ENCODE data around the gene TMEM81. TPM values are rescaled to one million over a fixed set of nuclear protein-coding genes. Genes with fewer than 3 reads are reported as not detected.

The TMEM81 gene
- total RNA-seq, 1 experiment from 2014 or later = 5.4 TPM

DNA sequence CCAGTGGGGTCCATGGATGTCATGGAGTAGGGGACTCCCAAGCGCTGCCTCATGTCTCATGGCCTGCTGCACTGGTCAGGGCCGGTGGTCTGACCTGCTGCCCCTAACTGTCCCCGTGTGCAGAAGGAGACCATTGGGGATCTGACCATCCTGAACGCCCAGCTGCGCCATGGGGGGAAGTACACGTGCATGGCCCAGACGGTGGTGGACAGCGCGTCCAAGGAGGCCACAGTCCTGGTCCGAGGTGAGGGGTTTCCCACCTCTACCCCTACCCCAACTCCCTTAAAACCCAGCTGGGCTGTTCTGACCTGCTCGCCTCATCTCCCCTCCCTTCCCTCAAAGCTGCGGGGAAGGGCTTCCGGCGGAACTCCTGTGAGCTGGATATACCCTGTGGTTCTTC lies 18.6 kb downstream of the TMEM81 start:
- no peak overlapping the region for H3K4me2 ChIP-seq
- H3K4me3 ChIP-seq = no peak overlapping the region
- no peak overlapping the region for H2AFZ ChIP-seq
- no peak for DNase-seq
- H3K4me1 ChIP-seq (replicated peaks; ENCODE audit: insufficient read depth) = no peaks in the 10 kb centered on the region
- no peaks in the 10 kb centered on the region for H3K9me2 ChIP-seq (ENCODE audit: insufficient read depth)
- POLR2A ChIA-PET (ENCODE audit: unreplicated experiment) = no interaction called here
- no peak for TF ChIP-seq EZH2 (IDR thresholded peaks at IDR 0.05; ENCODE audit: low read depth)
- TF ChIP-seq, protein P1, sequence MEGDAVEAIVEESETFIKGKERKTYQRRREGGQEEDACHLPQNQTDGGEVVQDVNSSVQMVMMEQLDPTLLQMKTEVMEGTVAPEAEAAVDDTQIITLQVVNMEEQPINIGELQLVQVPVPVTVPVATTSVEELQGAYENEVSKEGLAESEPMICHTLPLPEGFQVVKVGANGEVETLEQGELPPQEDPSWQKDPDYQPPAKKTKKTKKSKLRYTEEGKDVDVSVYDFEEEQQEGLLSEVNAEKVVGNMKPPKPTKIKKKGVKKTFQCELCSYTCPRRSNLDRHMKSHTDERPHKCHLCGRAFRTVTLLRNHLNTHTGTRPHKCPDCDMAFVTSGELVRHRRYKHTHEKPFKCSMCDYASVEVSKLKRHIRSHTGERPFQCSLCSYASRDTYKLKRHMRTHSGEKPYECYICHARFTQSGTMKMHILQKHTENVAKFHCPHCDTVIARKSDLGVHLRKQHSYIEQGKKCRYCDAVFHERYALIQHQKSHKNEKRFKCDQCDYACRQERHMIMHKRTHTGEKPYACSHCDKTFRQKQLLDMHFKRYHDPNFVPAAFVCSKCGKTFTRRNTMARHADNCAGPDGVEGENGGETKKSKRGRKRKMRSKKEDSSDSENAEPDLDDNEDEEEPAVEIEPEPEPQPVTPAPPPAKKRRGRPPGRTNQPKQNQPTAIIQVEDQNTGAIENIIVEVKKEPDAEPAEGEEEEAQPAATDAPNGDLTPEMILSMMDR (conservative IDR thresholded peaks at IDR 0.05) = no peak
- BruUV-seq (replicated peaks) = no TSS peak
- no peaks in the 10 kb centered on the region for H3K79me2 ChIP-seq (ENCODE audit: low read depth)
- H3K9me3 ChIP-seq (ENCODE audit: insufficient read depth, low read depth) = no peaks in the 10 kb centered on the region
- H3F3A ChIP-seq (ENCODE audit: insufficient read depth, low read depth) = no peaks in the 10 kb centered on the region
- H4K20me1 ChIP-seq (ENCODE audit: insufficient read depth) = no peaks in the 10 kb centered on the region
- intact Hi-C loops (cut with micrococcal nuclease; ENCODE audit: unreplicated experiment) = no loop called here
- no peak overlapping the region for H3K27ac ChIP-seq
- CTCF ChIA-PET = no interaction called here
- H3K27me3 ChIP-seq (ENCODE audit: insufficient read depth, low read depth) = peaks cover 64% of the 10 kb centered on the region
- H3K36me3 ChIP-seq (ENCODE audit: low read depth) = no peaks in the 10 kb centered on the region

DNA sequence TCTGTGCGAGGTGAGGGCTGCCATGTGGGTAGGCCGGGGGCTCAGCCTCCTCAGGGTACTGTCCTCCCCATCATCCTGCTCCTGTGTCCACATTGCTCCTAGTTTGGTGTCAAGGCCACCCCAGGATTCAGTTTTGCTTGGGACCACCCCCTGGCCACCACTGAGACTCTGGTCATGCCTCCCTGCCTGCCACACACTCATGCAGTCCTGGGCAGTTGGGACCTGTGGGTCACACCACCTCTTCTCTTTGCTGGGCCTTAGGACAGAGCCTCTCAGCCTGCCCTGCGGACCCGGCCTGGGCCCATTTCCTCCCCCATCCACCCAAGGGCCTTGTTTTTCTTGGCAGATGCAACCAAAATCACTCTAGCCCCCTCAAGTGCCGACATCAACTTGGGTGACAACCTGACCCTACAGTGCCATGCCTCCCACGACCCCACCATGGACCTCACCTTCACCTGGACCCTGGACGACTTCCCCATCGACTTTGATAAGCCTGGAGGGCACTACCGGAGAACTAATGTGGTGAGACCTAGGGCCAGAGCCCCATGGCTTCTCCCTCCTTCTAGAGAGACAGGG lies 19.4 kb downstream of the TMEM81 start:
- no peak overlapping the region for H3K4me3 ChIP-seq
- peaks cover 69% of the 10 kb centered on the region for H3K27me3 ChIP-seq (ENCODE audit: insufficient read depth, low read depth)
- H3K4me1 ChIP-seq (replicated peaks; ENCODE audit: insufficient read depth) = no peaks in the 10 kb centered on the region
- no peak overlapping the region for H3K27ac ChIP-seq
- ChIA-PET POLR2A (ENCODE audit: unreplicated experiment) (no interaction called here), CTCF (no interaction called here)
- H3K36me3 ChIP-seq (ENCODE audit: low read depth) = no peaks in the 10 kb centered on the region
- intact Hi-C loops (cut with micrococcal nuclease; ENCODE audit: unreplicated experiment) = no loop called here
- no peaks in the 10 kb centered on the region for H3K9me3 ChIP-seq (ENCODE audit: insufficient read depth, low read depth)
- no peak overlapping the region for H3K4me2 ChIP-seq
- no peaks in the 10 kb centered on the region for H3K9me2 ChIP-seq (ENCODE audit: insufficient read depth)
- no peaks in the 10 kb centered on the region for H4K20me1 ChIP-seq (ENCODE audit: insufficient read depth)
- no peak overlapping the region for H2AFZ ChIP-seq
- TF ChIP-seq EZH2 (IDR thresholded peaks at IDR 0.05; ENCODE audit: low read depth) = no peak
- TF ChIP-seq, protein P1 (conservative IDR thresholded peaks at IDR 0.05) = no peak
- no peaks in the 10 kb centered on the region for H3K79me2 ChIP-seq (ENCODE audit: low read depth)
- H3F3A ChIP-seq (ENCODE audit: insufficient read depth, low read depth) = no peaks in the 10 kb centered on the region
- BruUV-seq (replicated peaks) = no TSS peak
- DNase-seq = no peak

DNA sequence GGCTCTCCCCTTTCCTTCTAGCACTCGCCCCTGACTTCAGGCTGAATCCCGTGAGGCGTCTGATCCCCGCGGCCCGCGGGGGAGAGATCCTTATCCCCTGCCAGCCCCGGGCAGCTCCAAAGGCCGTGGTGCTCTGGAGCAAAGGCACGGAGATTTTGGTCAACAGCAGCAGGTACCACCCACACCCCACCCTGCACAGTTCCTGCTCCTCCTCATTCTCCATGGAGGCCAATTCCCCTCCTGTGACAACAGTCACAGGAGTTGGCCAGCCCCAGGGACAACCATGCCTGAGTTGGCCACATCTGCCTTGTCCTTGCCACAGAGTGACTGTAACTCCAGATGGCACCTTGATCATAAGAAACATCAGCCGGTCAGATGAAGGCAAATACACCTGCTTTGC lies 20.0 kb downstream of the TMEM81 start:
- Histone ChIP-seq H3F3A (ENCODE audit: insufficient read depth, low read depth) (no peaks in the 10 kb centered on the region), H3K9me3 (ENCODE audit: insufficient read depth, low read depth) (no peaks in the 10 kb centered on the region), H3K27me3 (ENCODE audit: insufficient read depth, low read depth) (peaks cover 74% of the 10 kb centered on the region), H3K36me3 (ENCODE audit: low read depth) (no peaks in the 10 kb centered on the region), H3K4me3 (no peak overlapping the region), H3K79me2 (ENCODE audit: low read depth) (no peaks in the 10 kb centered on the region), H4K20me1 (ENCODE audit: insufficient read depth) (no peaks in the 10 kb centered on the region), H3K9me2 (ENCODE audit: insufficient read depth) (no peaks in the 10 kb centered on the region), H3K4me2 (no peak overlapping the region), H3K4me1 (replicated peaks; ENCODE audit: insufficient read depth) (no peaks in the 10 kb centered on the region), H2AFZ (no peak overlapping the region), H3K27ac (no peak overlapping the region)
- ChIA-PET POLR2A (ENCODE audit: unreplicated experiment) (no interaction called here), CTCF (no interaction called here)
- no peak for TF ChIP-seq EZH2 (IDR thresholded peaks at IDR 0.05; ENCODE audit: low read depth)
- intact Hi-C loops (cut with micrococcal nuclease; ENCODE audit: unreplicated experiment) = no loop called here
- BruUV-seq (replicated peaks) = no TSS peak
- no peak for DNase-seq

DNA sequence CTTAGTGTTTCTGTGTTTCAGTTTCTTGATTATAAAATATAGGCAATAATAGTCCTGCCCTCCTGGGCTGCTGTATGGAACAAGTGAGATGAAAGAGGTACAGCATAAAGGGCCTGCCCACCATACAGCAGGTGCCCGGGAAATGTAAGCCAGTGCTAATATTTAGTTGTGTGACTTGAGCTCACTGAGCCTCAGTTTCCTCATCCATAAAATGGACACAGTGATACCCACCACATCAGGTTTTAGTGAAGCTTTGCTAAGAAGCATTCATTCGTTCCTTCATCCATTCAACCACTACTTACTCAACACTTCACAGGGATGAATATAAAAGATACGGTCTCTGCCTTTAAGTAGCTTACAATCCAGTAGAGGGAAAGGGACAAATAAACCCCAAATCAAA lies 21.4 kb downstream of the TMEM81 start:
- BruUV-seq (replicated peaks) = no TSS peak
- H3K9me2 ChIP-seq (ENCODE audit: insufficient read depth) = no peaks in the 10 kb centered on the region
- POLR2A ChIA-PET (ENCODE audit: unreplicated experiment) = no interaction called here

More for the DNA sequence above, 21.4 kb downstream of the TMEM81 start:
- CTCF ChIA-PET = interaction anchor here (0.6 to 2.3 kb wide), 2 partner anchors 80 to 193 kb away, joined by 5 to 10 read pairs; no protein-coding TSS in a partner anchor
- H3F3A ChIP-seq (ENCODE audit: insufficient read depth, low read depth) = no peaks in the 10 kb centered on the region
- no peak overlapping the region for H2AFZ ChIP-seq
- no peaks in the 10 kb centered on the region for H3K4me1 ChIP-seq (replicated peaks; ENCODE audit: insufficient read depth)
- no peaks in the 10 kb centered on the region for H4K20me1 ChIP-seq (ENCODE audit: insufficient read depth)
- DNase-seq = no peak
- intact Hi-C loops (cut with micrococcal nuclease; ENCODE audit: unreplicated experiment) = no loop called here
- no peaks in the 10 kb centered on the region for H3K9me3 ChIP-seq (ENCODE audit: insufficient read depth, low read depth)
- H3K27ac ChIP-seq = no peak overlapping the region
- H3K4me2 ChIP-seq = no peak overlapping the region
- H3K36me3 ChIP-seq (ENCODE audit: low read depth) = no peaks in the 10 kb centered on the region
- no peaks in the 10 kb centered on the region for H3K79me2 ChIP-seq (ENCODE audit: low read depth)
- TF ChIP-seq, protein P1 (conservative IDR thresholded peaks at IDR 0.05) = no peak
- no peak for TF ChIP-seq EZH2 (IDR thresholded peaks at IDR 0.05; ENCODE audit: low read depth)
- H3K27me3 ChIP-seq (ENCODE audit: insufficient read depth, low read depth) = peaks cover 78% of the 10 kb centered on the region
- no peak overlapping the region for H3K4me3 ChIP-seq

Data from PC-9 (cell line).